GM12878 (cell line): ENCODE measurements around the gene GATA3. TPM values are rescaled to one million over a fixed set of nuclear protein-coding genes. Genes with fewer than 3 reads are reported as not detected.

Experiments
- ATAC-seq: fragments of 200-7000 bp; cut with Tn5 transposase; 3 replicates; pipeline ENCODE4 v1.9.1; 2020; ENCODE audit warnings: mild to moderate bottlenecking, moderate library complexity
- BruUV-seq: library from RNA; stranded (reverse); fragments of 400-500 nt; replicated peaks from 2 replicates; lab custom pipeline; 2021; lab: Mats Ljungman, UMichigan
- CTCF ChIA-PET: fragments of 300-600 bp; sonication (Branson Sonifier 250); formaldehyde crosslinking; extraction: SDS; loops from one replicate; lab custom pipeline; 2021; ENCODE audit warnings: inconsistent platforms; lab: Yijun Ruan, JAX
- POLR2A ChIA-PET: fragments of 350-600 bp; formaldehyde crosslinking; extraction: SDS; loops from one replicate; lab custom pipeline; 2021; ENCODE audit warnings: inconsistent platforms; lab: Charles Lee
- RAD21 ChIA-PET: fragments of 300-600 bp; sonication (Branson Sonifier 250); formaldehyde crosslinking; loops from one replicate; lab custom pipeline; 2023; ENCODE audit warnings: antibody characterized with exemption; ENCODE audit not compliant: unreplicated experiment; lab: Charles Lee
- SMC1A ChIA-PET: fragments of 300-600 bp; sonication (Branson Sonifier 250); formaldehyde crosslinking; loops from one replicate; lab custom pipeline; 2023; ENCODE audit not compliant: unreplicated experiment, uncharacterized antibody; lab: Charles Lee
- DNase-seq: peaks from one replicate; pipeline ENCODE4 v3.0.0-alpha.2; 2011; ENCODE audit warnings: low read depth, low spot score
- FAIRE-seq: peaks from 3 replicates; lab custom pipeline; 2011; peaks lifted over from hg19 to GRCh38; lab: Jason Lieb, UNC
- H2AFZ ChIP-seq: 2 replicates; pipeline ENCODE4 v1.6.0; 2011; ENCODE audit warnings: low read depth, low read length, control low read depth; ENCODE audit not compliant: control insufficient read depth
- H3K27ac ChIP-seq: 2 replicates; pipeline ENCODE4 v1.5.1; 2011; ENCODE audit warnings: control low read depth; ENCODE audit not compliant: control insufficient read depth, insufficient read depth
- H3K27me3 ChIP-seq, 2 experiments: replicated peaks in 1 of 2; 2 replicates each; pipeline versions ENCODE4 v1.6.0 to v1.6.1; 2011; ENCODE audit warnings: low read length in 1 of 2; ENCODE audit not compliant: control insufficient read depth in 2 of 2, insufficient read depth in 2 of 2
- H3K36me3 ChIP-seq, 2 experiments: 2 replicates each; pipeline ENCODE4 v1.5.1; 2011; ENCODE audit warnings: low read length in 1 of 2; ENCODE audit not compliant: control insufficient read depth in 2 of 2, insufficient read depth in 2 of 2
- H3K4me1 ChIP-seq: 2 replicates; pipeline ENCODE4 v1.6.1; 2011; ENCODE audit warnings: mild to moderate bottlenecking, low read length, moderate library complexity, mixed read lengths; ENCODE audit not compliant: control insufficient read depth, insufficient read depth
- H3K4me2 ChIP-seq: 2 replicates; pipeline ENCODE4 v1.6.0; 2011; ENCODE audit warnings: control low read depth; ENCODE audit not compliant: control insufficient read depth, insufficient read depth
- H3K4me3 ChIP-seq: fragments of 200-600 bp; sonication (generic); 2 replicates; pipeline ENCODE4 v1.5.1; 2016
- H3K79me2 ChIP-seq: 2 replicates; pipeline ENCODE4 v1.6.0; 2011; ENCODE audit warnings: low read length; ENCODE audit not compliant: control insufficient read depth, insufficient read depth
- H3K9ac ChIP-seq: 2 replicates; pipeline ENCODE4 v1.8.0; 2011; ENCODE audit warnings: low read length, control low read depth, mixed read lengths; ENCODE audit not compliant: control insufficient read depth, insufficient read depth
- H3K9me3 ChIP-seq: replicated peaks from 3 replicates; pipeline ENCODE4 v1.5.1; 2011; ENCODE audit warnings: mild to moderate bottlenecking, low read length; ENCODE audit not compliant: control insufficient read depth, insufficient read depth
- H4K20me1 ChIP-seq: 2 replicates; pipeline ENCODE4 v1.6.0; 2011; ENCODE audit not compliant: control insufficient read depth, insufficient read depth
- ATF2 ChIP-seq: IDR thresholded peaks from 2 replicates; pipeline ENCODE4 v1.6.1; 2012; ENCODE audit warnings: low read length, inconsistent platforms
- ATF3 ChIP-seq: IDR thresholded peaks from 2 replicates; pipeline ENCODE4 v1.6.1; 2011; ENCODE audit warnings: low read depth, mild to moderate bottlenecking, low read length, moderate library complexity, borderline replicate concordance; ENCODE audit errors: extremely low read depth
- ETV6 ChIP-seq, 2 experiments: fragments of 450-650 bp in 1 of 2; IDR thresholded peaks in 1 of 2; conservative IDR thresholded peaks in 1 of 2; 2 replicates each; pipeline ENCODE4 v1.6.1; 2014; ENCODE audit warnings: antibody characterized with exemption in 1 of 2, borderline replicate concordance in 1 of 2, low read depth in 1 of 2, mild to moderate bottlenecking in 1 of 2, moderate library complexity in 1 of 2
- HSF1 ChIP-seq: fragments of 150-350 bp; IDR thresholded peaks from 2 replicates; pipeline ENCODE4 v1.6.1; 2014; ENCODE audit warnings: mild to moderate bottlenecking, low read depth, low read length
- MYB ChIP-seq: fragments of 150-350 bp; IDR thresholded peaks from 2 replicates; pipeline ENCODE4 v1.6.1; 2014; ENCODE audit warnings: mild to moderate bottlenecking, low read depth, low read length, borderline replicate concordance
- NKRF ChIP-seq: fragments of 450-650 bp; conservative IDR thresholded peaks from 2 replicates; pipeline ENCODE4 v1.6.1; 2017; ENCODE audit warnings: mild to moderate bottlenecking, moderate library complexity
- NR2C2 ChIP-seq: IDR thresholded peaks from 2 replicates; pipeline ENCODE4 v1.6.1; 2011; ENCODE audit warnings: borderline replicate concordance, low read depth; ENCODE audit not compliant: control insufficient read depth, insufficient read length
- NRF1 ChIP-seq: conservative IDR thresholded peaks from 2 replicates; pipeline ENCODE4 v1.6.1; 2011; ENCODE audit warnings: mild to moderate bottlenecking, low read depth, low read length, improper control_type of control experiment
- SMAD1 ChIP-seq: fragments of 450-650 bp; IDR thresholded peaks from 2 replicates; pipeline ENCODE4 v1.6.1; 2018; ENCODE audit warnings: mild to moderate bottlenecking, low read depth; ENCODE audit not compliant: partially characterized antibody
- SMARCA5 ChIP-seq: fragments of 450-650 bp; IDR thresholded peaks from 2 replicates; pipeline ENCODE4 v1.6.1; 2017; ENCODE audit warnings: mild to moderate bottlenecking
- WGBS: methylation state at CpG from one replicate; pipeline ENCODE4 v1.1.6; 2016; ENCODE audit warnings: low lambda C conversion rate; ENCODE audit not compliant: insufficient replicate concordance, insufficient coverage; ENCODE audit errors: missing lambda C conversion rate; 5-methylcytosine and 5-hydroxymethylcytosine counted together
- in situ Hi-C: fragments of 300-500 bp; cut with MboI; formaldehyde crosslinking; loops from 9 replicates; pipeline ENCODE4 v1.14.3; 2018; ENCODE audit warnings: mixed read lengths
- intact Hi-C: fragments of 100-400 bp; cut with micrococcal nuclease; formaldehyde crosslinking; loops from one replicate; pipeline ENCODE4 v1.14.2; 2022; ENCODE audit not compliant: unreplicated experiment
- polyA plus RNA-seq, 11 experiments: library from polyadenylated mRNA; depleted of rRNA in 4 of 11; unstranded in 6 of 11; stranded (reverse) in 5 of 11; fragments of >200 nt; fragmentation: Nextera tagmentation in 4 of 11; fragmentation: Illumina TruSeq in 1 of 11; extraction: Ambion mirVana in 4 of 11; extraction: Trizol in 1 of 11; gene quantifications; 1 replicate in 1 of 11; 2 replicates in 10 of 11; pipeline versions ENCODE4 v1.2.1 to v1.2.3, GENCODE V29; 2011 to 2016; ENCODE audit warnings: inconsistent platforms in 2 of 11, missing spikeins in 2 of 11, low read depth in 1 of 11
- total RNA-seq, 4 experiments: library from RNA; depleted of rRNA in 3 of 4; stranded (reverse); fragments of >200 nt in 3 of 4; fragmentation: Illumina TruSeq in 1 of 4; extraction: Trizol in 1 of 4; gene quantifications; 2 replicates each; pipeline versions ENCODE4 v1.2.1 to v1.2.3, GENCODE V29; 2013 to 2021
- TF ChIP-seq, protein P1 (sequence below): fragments of 450-650 bp; IDR thresholded peaks from 2 replicates; pipeline ENCODE4 v1.6.1; 2018; ENCODE audit warnings: mild to moderate bottlenecking, low read depth, moderate library complexity; ENCODE audit not compliant: partially characterized antibody

The GATA3 gene
- total and polyA plus RNA-seq, 10 of the 15 experiments (the other 5 are each of a cell fraction or from before 2014, with no cell fraction given), result 0.08 to 0.80 (median 0.29) TPM

- TF ChIP-seq ATF2 (no peak), NRF1 (no peak)
Measured at GRCh38 chr10:8013619-8014018, 40.9 kb upstream of the GATA3 start (continued).

- Histone ChIP-seq H3K79me2 (no peaks in the 10 kb centered on the region), H3K4me3 (no peak overlapping the region), H2AFZ (no peak overlapping the region), H3K4me1 (no peaks in the 10 kb centered on the region), H3K9ac (no peak overlapping the region), H3K9me3 (no peaks in the 10 kb centered on the region), H3K27me3 (no peaks in the 10 kb centered on the region), H3K27ac (no peak overlapping the region), H3K4me2 (no peak overlapping the region), H3K36me3 (no peaks in the 10 kb centered on the region; a peak in 2 of 4 replicates), H4K20me1 (no peaks in the 10 kb centered on the region)
- DNase-seq (no peak), FAIRE-seq (no peak), ATAC-seq (no peak)
- ChIA-PET SMC1A (no interaction called here), RAD21 (no interaction called here), CTCF (interaction anchor here (1.8 kb wide), 1 partner anchor 11 kb away, joined by 8 read pairs; no protein-coding TSS in a partner anchor), POLR2A (no interaction called here)
- in situ Hi-C loops (no loop called here), intact Hi-C loops (no loop called here)
- WGBS, result 96% methylated on average over 16 of the region's 16 CpGs
- BruUV-seq, result no TSS peak
- TF ChIP-seq ATF3 (no peak), NR2C2 (no peak), SMAD1 (no peak), SMARCA5 (no peak), HSF1 (no peak), MYB (no peak), NKRF (no peak), ETV6 (conservative IDR thresholded peaks at IDR 0.05 in 1 of 2, IDR thresholded peaks at IDR 0.05 in 1 of 2; ENCODE audit: borderline replicate concordance in 1 of 2, low read depth in 1 of 2) (no peak)
- TF ChIP-seq, protein P1, sequence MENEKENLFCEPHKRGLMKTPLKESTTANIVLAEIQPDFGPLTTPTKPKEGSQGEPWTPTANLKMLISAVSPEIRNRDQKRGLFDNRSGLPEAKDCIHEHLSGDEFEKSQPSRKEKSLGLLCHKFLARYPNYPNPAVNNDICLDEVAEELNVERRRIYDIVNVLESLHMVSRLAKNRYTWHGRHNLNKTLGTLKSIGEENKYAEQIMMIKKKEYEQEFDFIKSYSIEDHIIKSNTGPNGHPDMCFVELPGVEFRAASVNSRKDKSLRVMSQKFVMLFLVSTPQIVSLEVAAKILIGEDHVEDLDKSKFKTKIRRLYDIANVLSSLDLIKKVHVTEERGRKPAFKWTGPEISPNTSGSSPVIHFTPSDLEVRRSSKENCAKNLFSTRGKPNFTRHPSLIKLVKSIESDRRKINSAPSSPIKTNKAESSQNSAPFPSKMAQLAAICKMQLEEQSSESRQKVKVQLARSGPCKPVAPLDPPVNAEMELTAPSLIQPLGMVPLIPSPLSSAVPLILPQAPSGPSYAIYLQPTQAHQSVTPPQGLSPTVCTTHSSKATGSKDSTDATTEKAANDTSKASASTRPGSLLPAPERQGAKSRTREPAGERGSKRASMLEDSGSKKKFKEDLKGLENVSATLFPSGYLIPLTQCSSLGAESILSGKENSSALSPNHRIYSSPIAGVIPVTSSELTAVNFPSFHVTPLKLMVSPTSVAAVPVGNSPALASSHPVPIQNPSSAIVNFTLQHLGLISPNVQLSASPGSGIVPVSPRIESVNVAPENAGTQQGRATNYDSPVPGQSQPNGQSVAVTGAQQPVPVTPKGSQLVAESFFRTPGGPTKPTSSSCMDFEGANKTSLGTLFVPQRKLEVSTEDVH, result no peak
- TF ChIP-seq, all 136 proteins: peak for 0
Measured at GRCh38 chr10:8014649-8015048, 39.8 kb upstream of the GATA3 start.
